Measurements from ENCODE around the gene SORL1.

DNA sequence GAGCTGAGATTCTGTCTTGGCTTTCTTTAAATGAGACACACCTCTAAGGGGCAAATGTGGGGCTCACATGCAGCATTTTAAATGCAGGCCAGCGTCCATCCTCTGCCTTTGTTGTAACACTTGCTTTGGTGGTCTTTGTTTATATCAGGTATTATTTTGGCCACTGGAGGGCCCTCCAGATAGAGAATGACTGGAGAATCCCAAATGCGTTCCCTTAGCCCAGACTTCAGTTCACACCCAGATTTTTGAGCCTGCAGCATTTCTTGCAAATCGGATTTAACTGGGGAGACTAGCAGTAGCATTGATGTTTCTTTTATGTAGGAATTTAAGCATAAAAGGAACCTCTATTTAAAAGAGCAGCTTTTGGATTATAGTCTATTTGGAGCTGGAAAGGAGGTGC, 200.9 kb downstream of the SORL1 start:
- TF ChIP-seq, protein P1, sequence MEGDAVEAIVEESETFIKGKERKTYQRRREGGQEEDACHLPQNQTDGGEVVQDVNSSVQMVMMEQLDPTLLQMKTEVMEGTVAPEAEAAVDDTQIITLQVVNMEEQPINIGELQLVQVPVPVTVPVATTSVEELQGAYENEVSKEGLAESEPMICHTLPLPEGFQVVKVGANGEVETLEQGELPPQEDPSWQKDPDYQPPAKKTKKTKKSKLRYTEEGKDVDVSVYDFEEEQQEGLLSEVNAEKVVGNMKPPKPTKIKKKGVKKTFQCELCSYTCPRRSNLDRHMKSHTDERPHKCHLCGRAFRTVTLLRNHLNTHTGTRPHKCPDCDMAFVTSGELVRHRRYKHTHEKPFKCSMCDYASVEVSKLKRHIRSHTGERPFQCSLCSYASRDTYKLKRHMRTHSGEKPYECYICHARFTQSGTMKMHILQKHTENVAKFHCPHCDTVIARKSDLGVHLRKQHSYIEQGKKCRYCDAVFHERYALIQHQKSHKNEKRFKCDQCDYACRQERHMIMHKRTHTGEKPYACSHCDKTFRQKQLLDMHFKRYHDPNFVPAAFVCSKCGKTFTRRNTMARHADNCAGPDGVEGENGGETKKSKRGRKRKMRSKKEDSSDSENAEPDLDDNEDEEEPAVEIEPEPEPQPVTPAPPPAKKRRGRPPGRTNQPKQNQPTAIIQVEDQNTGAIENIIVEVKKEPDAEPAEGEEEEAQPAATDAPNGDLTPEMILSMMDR (IDR thresholded peaks at IDR 0.05): peak; percentile 44 to 63 (median 49)
- no peak for TF ChIP-seq POLR2A (IDR thresholded peaks at IDR 0.05)

Measured in testis (tissue), 2 donors.